H1 (cell line): Measurements from ENCODE around the gene IVNS1ABP. TPM values are rescaled to one million over a fixed set of nuclear protein-coding genes. Genes with fewer than 3 reads are reported as not detected.
"Not testable (repeated sequence)": the region's sequence is repeated elsewhere in the genome, so short reads cannot be mapped to it uniquely, and the experiment has no call there.

Experiments used
- CTCF ChIA-PET: fragments of 300-600 bp; sonication (Branson Sonifier 250); formaldehyde crosslinking; loops from one replicate; lab custom pipeline; 2021; ENCODE audit not compliant: partially characterized antibody; lab: Charles Lee
- POLR2A ChIA-PET: fragments of 300-600 bp; sonication (Branson Sonifier 250); formaldehyde crosslinking; loops from one replicate; lab custom pipeline; 2021; ENCODE audit warnings: inconsistent platforms; ENCODE audit not compliant: partially characterized antibody; lab: Charles Lee
- DNase-seq, 2 experiments: peaks; one replicate each; pipeline versions ENCODE4 v3.0.0 to v3.0.0-alpha.2; 2010 to 2022; ENCODE audit warnings: low spot score in 2 of 2, low read depth in 1 of 2, mixed read lengths in 1 of 2
- FAIRE-seq: peaks from 2 replicates; lab custom pipeline; 2011; peaks lifted over from hg19 to GRCh38; lab: Jason Lieb, UNC
- H2AFZ ChIP-seq: 2 replicates; pipeline ENCODE4 v1.8.1; 2012; ENCODE audit warnings: low read length, inconsistent platforms
- H2AK5ac ChIP-seq: 2 replicates; pipeline ENCODE4 v1.6.1; 2013; ENCODE audit warnings: low read depth, low read length
- H2BK120ac ChIP-seq: replicated peaks from 2 replicates; pipeline ENCODE3; 2013; ENCODE audit warnings: low read depth, low read length, inconsistent platforms
- H2BK12ac ChIP-seq: 2 replicates; pipeline ENCODE4 v1.6.1; 2013; ENCODE audit warnings: low read depth, low read length
- H2BK15ac ChIP-seq: 2 replicates; pipeline ENCODE4 v1.6.1; 2013; ENCODE audit warnings: low read length
- H2BK20ac ChIP-seq: 2 replicates; pipeline ENCODE4 v1.6.1; 2013; ENCODE audit warnings: low read length
- H2BK5ac ChIP-seq: 2 replicates; pipeline ENCODE4 v1.6.1; 2013; ENCODE audit warnings: low read depth, low read length
- H3K14ac ChIP-seq: 2 replicates; pipeline ENCODE4 v1.6.1; 2013; ENCODE audit warnings: inconsistent platforms; ENCODE audit not compliant: insufficient read length
- H3K18ac ChIP-seq: 2 replicates; pipeline ENCODE4 v1.6.1; 2013; ENCODE audit warnings: low read length; ENCODE audit errors: extremely low read depth
- H3K23ac ChIP-seq: 2 replicates; pipeline ENCODE4 v1.6.1; 2013; ENCODE audit warnings: inconsistent platforms; ENCODE audit not compliant: insufficient read length
- H3K23me2 ChIP-seq: 2 replicates; pipeline ENCODE4 v1.6.1; 2013; ENCODE audit warnings: low read depth, low read length
- H3K27ac ChIP-seq: 2 replicates; pipeline ENCODE4 v1.6.1; 2011; ENCODE audit warnings: low read depth, low read length, inconsistent platforms
- H3K27me3 ChIP-seq, 4 experiments: replicated peaks in 1 of 4; 1 replicate in 1 of 4; 2 replicates in 3 of 4; pipeline versions ENCODE4 v1.6.1 to v1.8.1; 2011 to 2013; ENCODE audit warnings: low read length in 3 of 4, mild to moderate bottlenecking in 3 of 4, inconsistent platforms in 2 of 4, mixed read lengths in 2 of 4, moderate library complexity in 1 of 4; ENCODE audit not compliant: control insufficient read depth in 3 of 4, insufficient read depth in 3 of 4; ENCODE audit errors: extremely low read depth in 1 of 4
- H3K36me3 ChIP-seq, 4 experiments: 2 replicates each; pipeline versions ENCODE4 v1.6.1 to v1.8.1; 2011 to 2013; ENCODE audit warnings: mild to moderate bottlenecking in 4 of 4, low read length in 3 of 4, moderate library complexity in 2 of 4, control low read depth in 1 of 4, inconsistent platforms in 1 of 4; ENCODE audit not compliant: insufficient read depth in 4 of 4, control insufficient read depth in 2 of 4
- H3K4ac ChIP-seq: replicated peaks from 2 replicates; pipeline ENCODE3; 2013; ENCODE audit warnings: low read length, low read depth, mixed read lengths, inconsistent platforms; ENCODE audit not compliant: insufficient read length
- H3K4me1 ChIP-seq, 4 experiments: replicated peaks in 1 of 4; 1 replicate in 1 of 4; 2 replicates in 3 of 4; pipeline versions ENCODE4 v1.6.1 to v1.8.1; 2011 to 2013; ENCODE audit warnings: low read length in 3 of 4, inconsistent platforms in 2 of 4, mixed read lengths in 1 of 4; ENCODE audit not compliant: insufficient read depth in 4 of 4, control insufficient read depth in 3 of 4
- H3K4me2 ChIP-seq, 2 experiments: 2 replicates each; pipeline versions ENCODE4 v1.6.1 to v1.8.1; 2011 to 2013; ENCODE audit warnings: low read depth in 2 of 2, low read length in 2 of 2, control low read depth in 1 of 2, inconsistent platforms in 1 of 2, mild to moderate bottlenecking in 1 of 2; ENCODE audit not compliant: insufficient read depth in 1 of 2
- H3K4me3 ChIP-seq, 4 experiments: fragments of 200-600, 300-600 bp in 1 of 4; sonication (generic), shearing (Covaris generic), sonication (Bioruptor Twin) in 1 of 4; 2 replicates each; pipeline versions ENCODE4 v1.5.1 to v1.8.1; 2011 to 2016; ENCODE audit warnings: low read length in 4 of 4, low read depth in 3 of 4, control low read depth in 2 of 4, inconsistent platforms in 2 of 4, mild to moderate bottlenecking in 2 of 4, mixed read lengths in 1 of 4, moderate library complexity in 1 of 4; ENCODE audit not compliant: insufficient read depth in 2 of 4; ENCODE audit errors: extremely low read depth in 1 of 4
- H3K56ac ChIP-seq: replicated peaks from 2 replicates; pipeline ENCODE3; 2013; ENCODE audit warnings: low read depth, mild to moderate bottlenecking, mixed read lengths, low read length, inconsistent platforms; ENCODE audit not compliant: insufficient read length
- H3K79me1 ChIP-seq: 2 replicates; pipeline ENCODE4 v1.6.1; 2013; ENCODE audit warnings: low read depth, low read length, control low read depth
- H3K79me2 ChIP-seq, 2 experiments: 2 replicates each; pipeline versions ENCODE4 v1.6.1 to v1.8.1; 2012 to 2013; ENCODE audit warnings: low read length in 2 of 2, mild to moderate bottlenecking in 2 of 2, inconsistent platforms in 1 of 2; ENCODE audit not compliant: insufficient read depth in 2 of 2, control insufficient read depth in 1 of 2
- H3K9ac ChIP-seq, 4 experiments: replicated peaks in 1 of 4; 1 replicate in 1 of 4; 2 replicates in 3 of 4; pipeline versions ENCODE4 v1.6.1 to v1.8.1; 2011 to 2013; ENCODE audit warnings: low read depth in 3 of 4, low read length in 3 of 4, control low read depth in 2 of 4, mild to moderate bottlenecking in 2 of 4, moderate library complexity in 2 of 4, inconsistent platforms in 1 of 4; ENCODE audit errors: extremely low read depth in 1 of 4
- H3K9me3 ChIP-seq, 2 experiments: 2 replicates each; pipeline versions ENCODE4 v1.6.1 to v1.8.1; 2012 to 2013; ENCODE audit warnings: mild to moderate bottlenecking in 2 of 2, moderate library complexity in 2 of 2, control low read depth in 1 of 2, inconsistent platforms in 1 of 2, low read depth in 1 of 2, low read length in 1 of 2, mixed read lengths in 1 of 2; ENCODE audit not compliant: insufficient read depth in 2 of 2
- H4K20me1 ChIP-seq, 2 experiments: replicated peaks in 1 of 2; 2 replicates each; pipeline versions ENCODE3 to v1.8.1; 2011 to 2013; ENCODE audit warnings: inconsistent platforms in 2 of 2, low read length in 2 of 2, mild to moderate bottlenecking in 1 of 2; ENCODE audit not compliant: insufficient read depth in 2 of 2, control insufficient read depth in 1 of 2
- H4K5ac ChIP-seq: 2 replicates; pipeline ENCODE4 v1.6.1; 2013; ENCODE audit warnings: low read length, low read depth, mixed read lengths, inconsistent platforms; ENCODE audit not compliant: insufficient read length
- H4K8ac ChIP-seq: 2 replicates; pipeline ENCODE4 v1.8.0; 2013; ENCODE audit warnings: mild to moderate bottlenecking, moderate library complexity, low read length, inconsistent platforms; ENCODE audit not compliant: insufficient read depth; ENCODE audit errors: extremely low read depth
- H4K91ac ChIP-seq: replicated peaks from 2 replicates; pipeline ENCODE3; 2013; ENCODE audit warnings: low read length, mixed read lengths, inconsistent platforms; ENCODE audit not compliant: insufficient read length
- SRF ChIP-seq: IDR thresholded peaks from 2 replicates; pipeline ENCODE4 v1.6.1; 2011; ENCODE audit warnings: mild to moderate bottlenecking, low read depth, low read length, moderate library complexity
- WGBS, 2 experiments: shearing (Covaris generic) in 1 of 2; methylation state at CpG; one replicate each; pipeline versions ENCODE4 v1.1.6 to v1.1.7; 2013 to 2015; ENCODE audit warnings: low lambda C conversion rate in 2 of 2, mixed read lengths in 2 of 2, inconsistent platforms in 1 of 2, low coverage in 1 of 2, missing lambda C conversion rate in 1 of 2; ENCODE audit not compliant: insufficient replicate concordance in 2 of 2, insufficient coverage in 1 of 2, insufficient read length in 1 of 2; ENCODE audit errors: extremely low coverage in 1 of 2, missing lambda C conversion rate in 1 of 2; 5-methylcytosine and 5-hydroxymethylcytosine counted together
- polyA plus RNA-seq, 7 experiments: library from polyadenylated mRNA; depleted of rRNA in 3 of 7; stranded (reverse) in 5 of 7; unstranded in 2 of 7; fragments of >200 nt in 5 of 7; fragments of 200-250 nt in 2 of 7; gene quantifications; 1 replicate in 5 of 7; 2 replicates in 1 of 7; 4 replicates in 1 of 7; pipeline versions ENCODE4 v1.2.1 to v1.2.3, GENCODE V29; 2011 to 2013; ENCODE audit warnings: missing spikeins in 2 of 7, mixed read lengths in 2 of 7
- total RNA-seq: library from RNA; stranded (reverse); fragmentation: NEBNext Ultra II Directional; extraction: Animal tissue kit (Norgen Biotek cat#: 25700); gene quantifications from 2 replicates; pipeline ENCODE4 v1.2.1, GENCODE V29; 2021

The IVNS1ABP gene
- total and polyA plus RNA-seq, 2 of the 8 experiments (the other 6 are each of a cell fraction or from before 2014, with no cell fraction given) = 65.9 to 189 TPM

DNA sequence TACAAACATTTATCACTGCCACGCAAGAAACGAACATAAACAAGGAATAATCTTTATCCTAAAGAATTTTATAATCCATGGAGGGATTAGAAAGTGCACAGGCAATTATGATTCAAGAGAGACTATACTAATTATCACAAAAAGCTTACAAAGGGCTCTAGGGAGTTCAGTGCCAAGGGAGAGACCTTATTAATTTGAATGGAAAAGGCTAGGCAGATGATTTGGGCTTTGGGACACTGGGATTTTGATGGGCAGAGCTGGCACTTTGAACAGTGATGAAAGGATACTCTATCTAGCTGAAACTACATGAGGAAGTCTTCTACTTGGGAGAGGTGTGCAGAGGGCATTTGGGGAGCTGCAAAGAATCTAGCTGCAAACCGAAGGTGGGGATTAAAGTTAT is 48.9 kb upstream of the IVNS1ABP start (continued):
- TF ChIP-seq SRF = no peak

DNA sequence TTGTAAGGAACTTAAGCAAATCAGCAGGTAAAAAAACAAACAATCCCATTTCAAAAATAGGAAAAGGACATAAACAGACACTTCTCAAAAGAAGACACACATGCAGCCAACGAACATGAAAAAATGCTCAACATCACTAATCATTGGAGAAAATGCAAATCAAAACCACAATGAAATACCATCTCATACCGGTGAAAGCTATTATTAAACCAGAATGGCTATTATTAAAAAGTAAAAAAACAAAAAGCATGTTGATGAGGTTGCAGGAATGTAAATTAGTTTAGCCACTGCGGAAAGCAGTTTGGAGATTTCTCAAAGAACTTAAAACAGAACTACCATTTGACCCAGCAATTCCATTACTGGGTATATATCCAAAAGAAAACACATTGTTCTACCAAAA is 47.5 kb upstream of the IVNS1ABP start:
- ChIA-PET POLR2A (interaction anchor here (0.5 kb wide), 1 partner anchor 17 kb away, joined by 3 read pairs; no protein-coding TSS in a partner anchor), CTCF (interaction anchor here (1.2 kb wide), 1 partner anchor 86 kb away, joined by 3 read pairs; no protein-coding TSS in a partner anchor)
- not testable (repeated sequence) for H2BK5ac ChIP-seq, DNase-seq, H3K14ac ChIP-seq, H3K18ac ChIP-seq, H4K5ac ChIP-seq, H3K79me2 ChIP-seq, H3K4me1 ChIP-seq, H3K4ac ChIP-seq, H3K4me3 ChIP-seq, H3K23me2 ChIP-seq, H2BK12ac ChIP-seq, H3K56ac ChIP-seq, H3K23ac ChIP-seq, H2AK5ac ChIP-seq, H3K27ac ChIP-seq, H4K8ac ChIP-seq, H2AFZ ChIP-seq, H3K9me3 ChIP-seq, H2BK20ac ChIP-seq, H3K4me2 ChIP-seq, H4K20me1 ChIP-seq, H3K9ac ChIP-seq, FAIRE-seq, H3K27me3 ChIP-seq, H4K91ac ChIP-seq, H3K79me1 ChIP-seq, H3K36me3 ChIP-seq, H2BK15ac ChIP-seq, H2BK120ac ChIP-seq
- WGBS, 2 experiments = 77% methylated on average over 3 of the region's 3 CpGs; no CpG with 5 or more reads in 1 of the 2 experiments
